Fibroblast of skin of scalp (primary cell): ENCODE results near the gene TBC1D10A.
"Not testable (repeated sequence)": the region's sequence is repeated elsewhere in the genome, so short reads cannot be mapped to it uniquely, and the experiment has no call there.

Source experiments
- DNase-seq: peaks from one replicate; pipeline ENCODE4 v3.0.0-alpha.2; 2013

The TBC1D10A gene

GRCh38 chr22:30347255-30347892 is 20.6 kb upstream of the TBC1D10A start:
- no peak for DNase-seq

- DNase-seq, result no peak
Measured at GRCh38 chr22:30344447-30345200, 17.9 kb upstream of the TBC1D10A start.

GRCh38 chr22:30340911-30341685 is 14.4 kb upstream of the TBC1D10A start:
- DNase-seq, result no peak

- DNase-seq, result no peak
Measured at GRCh38 chr22:30338802-30339201, 12.1 kb upstream of the TBC1D10A start.

GRCh38 chr22:30338341-30338740 is 11.6 kb upstream of the TBC1D10A start:
- not testable (repeated sequence) for DNase-seq

GRCh38 chr22:30337461-30337778 is 10.7 kb upstream of the TBC1D10A start:
- no peak for DNase-seq

- no peak for DNase-seq
Measured at GRCh38 chr22:30336752-30337460, 10.2 kb upstream of the TBC1D10A start.

GRCh38 chr22:30335236-30335635 is 8.5 kb upstream of the TBC1D10A start:
- no peak for DNase-seq

GRCh38 chr22:30334646-30335045 is 7.9 kb upstream of the TBC1D10A start:
- DNase-seq, result no peak

GRCh38 chr22:30333707-30334087 is 7.0 kb upstream of the TBC1D10A start:
- DNase-seq, result no peak

- DNase-seq, result no peak
Measured at GRCh38 chr22:30332994-30333706, 6.4 kb upstream of the TBC1D10A start.

- DNase-seq, result no peak
Measured at GRCh38 chr22:30332551-30332950, 5.8 kb upstream of the TBC1D10A start.

- peak; percentile 46 for DNase-seq
Measured at GRCh38 chr22:30328466-30329049, 1.8 kb upstream of the TBC1D10A start.

- DNase-seq, result no peak
Measured at GRCh38 chr22:30327864-30328345, 1.2 kb upstream of the TBC1D10A start.

- no peak for DNase-seq
Measured at GRCh38 chr22:30326255-30326705, 461 bp downstream of the TBC1D10A start.

- no peak for DNase-seq
Measured at GRCh38 chr22:30325724-30326254, 952 bp downstream of the TBC1D10A start.

- DNase-seq, result peak; percentile 86
Measured at GRCh38 chr22:30325065-30325720, 1.5 kb downstream of the TBC1D10A start.

GRCh38 chr22:30324014-30324730 is 2.6 kb downstream of the TBC1D10A start:
- peak; percentile 77 for DNase-seq

GRCh38 chr22:30323246-30323645 is 3.5 kb downstream of the TBC1D10A start:
- no peak for DNase-seq

- no peak for DNase-seq
Measured at GRCh38 chr22:30321461-30321860, 5.3 kb downstream of the TBC1D10A start.
